ENCODE measurements around the gene ARL14EPL. TPM values are rescaled to one million over a fixed set of nuclear protein-coding genes. Genes with fewer than 3 reads are reported as not detected.

Gene ARL14EPL
- total RNA-seq (not detected), polyA plus RNA-seq (not detected)
- long read RNA-seq, donor 1, result 0 reads
- long read RNA-seq, donor 2, result 0 reads
- long read RNA-seq, donor 3, result 0 reads

DNA sequence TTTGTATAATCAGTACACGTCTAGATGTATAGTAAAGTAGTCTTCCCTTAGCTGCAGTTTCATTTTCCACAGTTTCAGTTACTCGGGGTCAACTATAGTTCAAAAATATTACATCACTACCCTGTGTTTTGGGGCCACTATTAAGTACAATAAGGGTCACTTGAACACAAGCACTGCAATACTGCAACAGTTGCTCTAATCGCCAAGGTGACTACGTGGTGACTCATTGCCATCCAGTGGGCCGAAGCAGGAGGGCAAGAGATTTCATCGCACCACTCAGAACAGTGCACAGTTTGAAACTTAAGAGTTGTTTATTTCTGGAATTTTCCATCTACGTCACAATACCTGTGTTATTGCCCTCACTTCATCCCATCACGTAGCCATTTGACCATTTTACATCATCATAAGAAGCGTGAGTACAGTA, at the start of gene ARL14EPL:
TSS of gene ARL14EPL (plus strand) at position 379 of the 424 bp plus-strand sequence. CDS start 18,994 bp downstream, outside the sequence.
- H3K27ac ChIP-seq, result no peak within 1 kb of the TSS
- ATAC-seq, result peak in 3 of 4 donors; percentile 73 to 88 (median 88)
- H3K36me3 ChIP-seq, result no peaks in the 10 kb centered on the region
- peak in 2 of 5 donors; percentile 8 to 24 for DNase-seq
- TF ChIP-seq, protein P1, sequence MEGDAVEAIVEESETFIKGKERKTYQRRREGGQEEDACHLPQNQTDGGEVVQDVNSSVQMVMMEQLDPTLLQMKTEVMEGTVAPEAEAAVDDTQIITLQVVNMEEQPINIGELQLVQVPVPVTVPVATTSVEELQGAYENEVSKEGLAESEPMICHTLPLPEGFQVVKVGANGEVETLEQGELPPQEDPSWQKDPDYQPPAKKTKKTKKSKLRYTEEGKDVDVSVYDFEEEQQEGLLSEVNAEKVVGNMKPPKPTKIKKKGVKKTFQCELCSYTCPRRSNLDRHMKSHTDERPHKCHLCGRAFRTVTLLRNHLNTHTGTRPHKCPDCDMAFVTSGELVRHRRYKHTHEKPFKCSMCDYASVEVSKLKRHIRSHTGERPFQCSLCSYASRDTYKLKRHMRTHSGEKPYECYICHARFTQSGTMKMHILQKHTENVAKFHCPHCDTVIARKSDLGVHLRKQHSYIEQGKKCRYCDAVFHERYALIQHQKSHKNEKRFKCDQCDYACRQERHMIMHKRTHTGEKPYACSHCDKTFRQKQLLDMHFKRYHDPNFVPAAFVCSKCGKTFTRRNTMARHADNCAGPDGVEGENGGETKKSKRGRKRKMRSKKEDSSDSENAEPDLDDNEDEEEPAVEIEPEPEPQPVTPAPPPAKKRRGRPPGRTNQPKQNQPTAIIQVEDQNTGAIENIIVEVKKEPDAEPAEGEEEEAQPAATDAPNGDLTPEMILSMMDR (IDR thresholded peaks at IDR 0.05), result peak in 8 of 12 donors; percentile 7 to 42 (median 29)
- TF ChIP-seq POLR2A (IDR thresholded peaks at IDR 0.05), result no peak
- 46 to 62% (median 52%) methylated on average over 9 of the region's 9 CpGs for WGBS, 4 donors
- no peaks in the 10 kb centered on the region for H3K27me3 ChIP-seq
- H3K4me3 ChIP-seq, result no peak within 1 kb of the TSS
- H3K4me1 ChIP-seq, result peaks cover 0 to 12% (median 0%) of the 10 kb centered on the region in 12 donors
- intact Hi-C loops (cut with DNase I), result loop anchor here in 1 of 10 donors (10.0 kb wide), 1 partner anchor 137 kb away; no protein-coding TSS in a partner anchor
- H3K9me3 ChIP-seq, result no peaks in the 10 kb centered on the region

DNA sequence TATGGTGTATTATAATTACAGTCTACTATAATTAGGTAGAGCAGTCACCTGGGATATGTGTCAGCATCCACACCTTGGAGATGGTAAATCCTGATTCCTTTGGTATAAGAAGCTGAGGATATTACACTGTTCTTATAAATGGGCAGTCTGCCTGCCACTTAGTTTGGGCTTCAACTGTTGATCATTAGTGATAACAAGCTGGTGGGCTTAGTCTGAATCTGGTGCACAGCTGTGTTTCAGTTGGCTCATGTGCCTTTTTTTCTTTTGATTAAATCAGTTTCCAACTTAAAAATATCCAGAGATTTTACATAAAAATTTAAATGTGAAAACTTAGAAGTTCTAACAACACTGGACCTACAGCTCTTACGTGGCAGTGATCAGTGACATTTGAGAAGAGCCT, 48.8 kb upstream of the ARL14EPL start:
- no peak for ATAC-seq
- peaks cover 0 to 11% (median 2%) of the 10 kb centered on the region in 12 donors for H3K4me1 ChIP-seq
- no peak overlapping the region for H3K27ac ChIP-seq
- H3K4me3 ChIP-seq, result no peak overlapping the region
- TF ChIP-seq, protein P1 (IDR thresholded peaks at IDR 0.05), result no peak
- TF ChIP-seq POLR2A (IDR thresholded peaks at IDR 0.05), result no peak
- H3K9me3 ChIP-seq, result no peaks in the 10 kb centered on the region
- no peak for DNase-seq
- intact Hi-C loops (cut with DNase I), result no loop called here
- H3K36me3 ChIP-seq, result no peaks in the 10 kb centered on the region
- 90 to 94% (median 91%) methylated on average over 1 of the region's 1 CpG for WGBS, 4 donors
- H3K27me3 ChIP-seq, result no peaks in the 10 kb centered on the region

DNA sequence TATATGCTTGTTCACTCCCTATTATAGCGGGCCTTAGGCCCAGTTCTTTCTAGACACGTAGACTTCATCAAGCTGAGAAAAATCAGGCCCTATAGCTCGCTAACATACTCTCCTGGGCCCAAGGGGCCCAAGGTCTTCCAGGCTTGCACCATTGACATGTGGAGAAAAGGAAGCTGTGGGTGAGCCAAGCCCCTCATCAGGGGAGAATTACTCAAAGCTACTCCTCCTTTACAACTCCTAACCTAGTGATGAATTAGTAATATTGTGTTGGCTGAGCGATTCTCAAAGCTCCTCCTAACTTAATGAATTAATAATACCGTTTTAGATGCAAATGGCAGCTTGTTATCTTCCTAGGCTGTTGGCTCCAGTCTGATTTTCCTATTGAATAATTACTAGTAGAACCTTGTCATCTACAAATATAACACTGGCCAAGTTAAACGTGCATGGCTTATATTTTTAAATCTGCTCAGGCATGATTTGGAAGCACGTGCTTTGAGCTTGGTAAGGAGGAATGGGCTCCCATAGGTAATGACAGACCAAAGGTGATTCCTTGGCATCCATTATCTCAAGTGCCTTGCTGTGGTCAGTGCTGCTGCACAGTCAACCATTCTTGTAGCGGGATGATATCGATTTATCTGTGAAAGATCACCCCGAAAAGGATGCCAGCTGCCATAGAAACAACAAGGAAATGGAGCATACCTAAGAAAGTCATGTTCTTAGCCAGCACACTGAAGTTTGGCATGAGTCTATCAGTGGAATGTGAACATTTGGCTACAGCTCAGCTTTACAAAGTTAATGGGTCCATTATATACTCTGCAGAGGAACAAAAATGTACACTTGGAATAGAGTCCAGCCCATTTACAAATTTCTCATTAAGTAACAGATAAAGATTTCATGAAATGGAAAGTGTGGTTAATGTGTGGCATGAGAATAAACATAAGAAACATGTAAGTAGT, 46.2 kb upstream of the ARL14EPL start:
- no peaks in the 10 kb centered on the region for H3K36me3 ChIP-seq
- intact Hi-C loops (cut with DNase I), result no loop called here
- no peaks in the 10 kb centered on the region for H3K27me3 ChIP-seq
- no peak for TF ChIP-seq POLR2A (IDR thresholded peaks at IDR 0.05)
- TF ChIP-seq, protein P1 (IDR thresholded peaks at IDR 0.05), result no peak
- no peak for DNase-seq
- H3K9me3 ChIP-seq, result no peaks in the 10 kb centered on the region
- H3K27ac ChIP-seq, result no peak overlapping the region
- H3K4me3 ChIP-seq, result no peak overlapping the region
- peaks cover 0 to 11% (median 2%) of the 10 kb centered on the region in 12 donors for H3K4me1 ChIP-seq
- WGBS, 4 donors, result 52 to 62% (median 56%) methylated on average over 10 of the region's 10 CpGs
- peak in 2 of 4 donors; percentile 36 to 56 for ATAC-seq

DNA sequence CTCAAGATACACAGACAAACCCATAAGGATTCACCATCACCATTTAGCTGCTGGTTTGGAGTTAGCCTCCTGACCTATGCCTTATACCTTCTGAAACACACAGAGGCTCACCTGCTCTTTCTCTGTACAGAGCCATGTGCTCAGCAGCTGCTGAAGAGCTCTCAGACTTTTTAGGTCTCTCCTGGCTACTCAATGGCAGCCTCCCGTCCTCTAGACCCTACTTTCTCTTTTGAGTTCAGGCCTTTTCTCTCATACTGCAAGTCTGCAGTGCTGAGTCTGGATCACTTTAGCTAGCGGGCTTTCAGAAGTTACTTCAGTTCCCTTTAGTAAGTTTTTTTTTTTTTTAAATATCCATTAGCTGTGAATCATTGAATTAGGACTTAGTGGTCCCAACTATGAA, 44.3 kb upstream of the ARL14EPL start:
- no peak overlapping the region for H3K4me3 ChIP-seq
- no peaks in the 10 kb centered on the region for H3K36me3 ChIP-seq
- TF ChIP-seq, protein P1 (IDR thresholded peaks at IDR 0.05), result no peak
- TF ChIP-seq POLR2A (IDR thresholded peaks at IDR 0.05), result no peak
- ATAC-seq (no peak), DNase-seq (no peak)
- H3K27ac ChIP-seq, result no peak overlapping the region
- H3K9me3 ChIP-seq, result no peaks in the 10 kb centered on the region
- WGBS, 4 donors, result 91 to 95% (median 91%) methylated on average over 2 of the region's 2 CpGs
- H3K27me3 ChIP-seq, result no peaks in the 10 kb centered on the region
- intact Hi-C loops (cut with DNase I), result no loop called here
- peaks cover 0 to 11% (median 2%) of the 10 kb centered on the region in 12 donors for H3K4me1 ChIP-seq

All from heart left ventricle (tissue), 16 donors.